AG09319 (cell line): ENCODE measurements around the gene SERGEF.

Experiments
- DNase-seq: peaks from one replicate; pipeline ENCODE4 v3.0.0-alpha.2; 2010; ENCODE audit warnings: low read depth; ENCODE audit errors: extremely low read depth
- TF ChIP-seq, protein P1 (sequence below): IDR thresholded peaks from 2 replicates; pipeline ENCODE4 v1.5.1; 2011; ENCODE audit warnings: low read depth, mild to moderate bottlenecking, inconsistent platforms, low read length, moderate library complexity

The SERGEF gene

DNA sequence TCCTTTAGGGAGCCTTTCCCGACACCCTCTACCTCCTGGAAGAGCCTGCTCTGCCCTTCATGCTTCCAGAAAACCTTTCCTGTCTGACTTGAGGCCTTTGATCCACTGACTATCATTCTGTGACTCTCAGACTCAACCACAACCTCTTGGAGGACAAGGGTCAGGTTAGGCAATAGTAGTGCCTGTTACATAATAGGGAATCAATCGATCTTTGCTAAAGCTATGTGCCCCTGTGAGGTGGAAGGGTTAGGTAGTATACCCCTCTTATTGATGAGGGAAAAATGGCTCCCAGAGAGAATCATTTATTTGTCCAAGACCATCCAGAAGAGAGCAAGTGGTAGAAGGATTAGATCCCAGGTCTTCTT lies 262.1 kb downstream of the SERGEF start:
- TF ChIP-seq, protein P1, sequence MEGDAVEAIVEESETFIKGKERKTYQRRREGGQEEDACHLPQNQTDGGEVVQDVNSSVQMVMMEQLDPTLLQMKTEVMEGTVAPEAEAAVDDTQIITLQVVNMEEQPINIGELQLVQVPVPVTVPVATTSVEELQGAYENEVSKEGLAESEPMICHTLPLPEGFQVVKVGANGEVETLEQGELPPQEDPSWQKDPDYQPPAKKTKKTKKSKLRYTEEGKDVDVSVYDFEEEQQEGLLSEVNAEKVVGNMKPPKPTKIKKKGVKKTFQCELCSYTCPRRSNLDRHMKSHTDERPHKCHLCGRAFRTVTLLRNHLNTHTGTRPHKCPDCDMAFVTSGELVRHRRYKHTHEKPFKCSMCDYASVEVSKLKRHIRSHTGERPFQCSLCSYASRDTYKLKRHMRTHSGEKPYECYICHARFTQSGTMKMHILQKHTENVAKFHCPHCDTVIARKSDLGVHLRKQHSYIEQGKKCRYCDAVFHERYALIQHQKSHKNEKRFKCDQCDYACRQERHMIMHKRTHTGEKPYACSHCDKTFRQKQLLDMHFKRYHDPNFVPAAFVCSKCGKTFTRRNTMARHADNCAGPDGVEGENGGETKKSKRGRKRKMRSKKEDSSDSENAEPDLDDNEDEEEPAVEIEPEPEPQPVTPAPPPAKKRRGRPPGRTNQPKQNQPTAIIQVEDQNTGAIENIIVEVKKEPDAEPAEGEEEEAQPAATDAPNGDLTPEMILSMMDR = no peak
- no peak for DNase-seq

DNA sequence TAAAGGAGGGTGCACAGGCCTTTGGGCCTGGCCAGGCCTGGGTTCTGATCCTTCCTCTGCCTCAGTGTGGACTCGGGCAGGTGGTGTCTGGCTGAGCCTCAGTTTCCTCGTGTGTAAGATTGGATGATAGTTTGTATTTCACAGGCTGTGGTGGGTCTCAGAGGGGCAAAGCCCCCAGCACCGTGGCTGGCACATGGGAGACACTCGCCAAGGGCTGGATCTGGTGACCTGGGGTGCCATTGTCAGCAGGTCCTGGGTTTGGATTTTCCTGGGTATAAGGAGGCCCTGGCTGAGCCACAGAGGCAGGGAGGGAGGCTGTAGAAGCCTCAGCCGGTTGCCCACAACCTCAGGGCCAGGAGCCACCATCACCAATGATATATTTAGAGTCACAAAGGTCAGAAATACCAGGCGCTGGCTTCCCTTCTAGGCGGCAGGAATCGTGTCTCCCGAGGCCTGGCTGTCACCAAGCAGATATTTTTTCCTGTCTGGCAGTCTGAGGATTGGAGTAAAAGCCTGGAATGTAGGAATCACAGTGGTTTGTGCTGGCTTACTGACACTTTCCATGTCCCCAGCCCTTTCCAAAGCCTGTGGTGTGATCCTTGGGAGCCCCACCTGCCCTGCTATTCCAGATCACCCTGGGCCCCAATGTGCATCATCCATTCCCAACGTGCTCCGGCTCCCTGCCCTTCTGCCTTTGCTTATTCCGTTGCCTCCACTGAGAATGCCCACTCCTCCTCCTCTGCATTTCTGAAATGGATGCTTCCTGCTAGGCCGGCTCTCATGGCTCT lies 262.6 kb downstream of the SERGEF start:
- TF ChIP-seq, protein P1 = no peak
- DNase-seq = no peak

DNA sequence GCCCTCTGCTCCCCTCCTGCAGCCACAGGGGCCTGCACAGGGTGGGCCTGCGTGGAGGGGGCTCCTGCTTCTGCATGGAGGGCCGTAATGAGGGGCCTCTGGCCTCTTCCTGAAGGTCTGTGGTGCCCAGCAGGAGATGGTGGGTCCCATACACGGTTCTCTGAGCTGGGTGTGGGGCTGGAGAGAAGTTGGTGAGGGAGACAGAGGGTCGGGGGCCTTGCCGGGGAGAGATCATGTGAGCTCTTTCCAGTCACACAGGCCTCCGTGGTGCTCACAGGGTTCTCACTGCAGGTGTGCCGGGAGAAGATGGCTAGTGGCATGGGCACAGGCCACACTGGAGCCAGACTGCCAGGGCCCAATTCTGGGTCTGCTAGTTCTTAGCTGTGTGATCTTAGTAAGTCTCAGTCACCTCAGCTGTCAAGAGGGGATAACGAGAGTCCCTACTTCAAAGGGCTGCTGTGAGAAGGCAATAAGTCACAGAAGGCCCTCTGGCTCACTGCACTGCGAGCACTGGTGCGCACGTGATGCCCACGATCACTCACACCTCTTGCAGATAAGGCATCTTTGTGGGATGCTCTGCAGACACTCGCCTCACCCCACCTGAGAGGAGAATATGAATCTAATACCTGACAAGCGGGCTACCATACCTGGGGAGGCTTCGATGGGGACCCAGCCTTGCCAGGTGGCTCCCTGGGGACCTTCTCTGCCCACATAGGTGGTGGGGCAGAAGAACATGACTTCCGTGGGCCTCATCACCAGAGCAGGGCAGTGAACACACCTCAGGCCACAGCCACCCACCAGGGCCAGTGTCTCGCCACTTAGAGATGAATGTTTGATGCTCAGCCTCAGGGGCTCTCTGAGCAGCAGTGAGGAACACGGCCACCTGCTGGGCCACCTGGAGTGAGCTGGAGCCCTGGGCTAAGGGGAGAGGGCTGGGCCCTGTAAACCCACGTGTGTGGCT lies 263.8 kb downstream of the SERGEF start:
- DNase-seq = no peak
- TF ChIP-seq, protein P1 = no peak

- TF ChIP-seq, protein P1 = no peak
- no peak for DNase-seq
These were observed 264.8 kb downstream of the SERGEF start for GRCh38 chr11:17748044-17748443.

- DNase-seq = no peak
- TF ChIP-seq, protein P1 = no peak
These were observed 265.5 kb downstream of the SERGEF start for GRCh38 chr11:17747131-17747955.

- no peak for DNase-seq
- TF ChIP-seq, protein P1 = no peak
These were observed 266.8 kb downstream of the SERGEF start for GRCh38 chr11:17746096-17746495.
